Measurements from ENCODE around the gene ARRDC4. TPM values are rescaled to one million over a fixed set of nuclear protein-coding genes. Genes with fewer than 3 reads are reported as not detected.

Gene ARRDC4
- total and polyA plus RNA-seq, 2 of the 4 experiments (the other 2 are of a cell fraction) = 5.3 to 9.1 TPM

DNA sequence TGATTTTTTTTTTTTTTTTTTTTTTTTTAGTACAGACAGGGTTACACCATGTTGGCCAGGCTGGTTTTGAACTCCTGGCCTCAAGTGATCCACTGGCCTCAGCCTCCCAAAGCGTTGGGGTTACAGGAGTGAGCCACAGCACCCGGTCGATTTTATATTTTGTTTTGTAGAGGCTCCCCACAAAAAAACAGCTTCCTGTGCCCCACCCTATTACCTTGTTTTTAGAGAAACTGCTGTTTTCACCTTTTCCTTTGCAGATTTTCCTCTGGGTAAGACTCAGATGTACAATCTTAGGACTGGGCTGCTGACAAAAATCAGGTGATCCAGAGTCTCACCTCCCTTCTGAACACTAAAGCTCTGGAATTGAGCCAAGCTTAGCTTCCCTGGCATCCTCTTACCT is 20.6 kb downstream of the ARRDC4 start:
- no peak overlapping the region for H4K8ac ChIP-seq (ENCODE audit: low read depth in 2 of 2, low read length in 2 of 2)
- no TSS peak for BruUV-seq (replicated peaks)
- H3K14ac ChIP-seq (replicated peaks; ENCODE audit: low read depth, low read length) = no peak overlapping the region
- no peak overlapping the region for H2AFZ ChIP-seq (replicated peaks; ENCODE audit: low read length, poor library complexity)
- H4K20me1 ChIP-seq (ENCODE audit: insufficient read depth, low read length) = no peaks in the 10 kb centered on the region
- H3K4me3 ChIP-seq (ENCODE audit: insufficient read depth, low read depth, low read length) = no peak overlapping the region
- no peaks in the 10 kb centered on the region for H3K79me1 ChIP-seq (ENCODE audit: low read depth in 1 of 2, low read length in 2 of 2)
- TF ChIP-seq MXI1 (IDR thresholded peaks at IDR 0.05; ENCODE audit: borderline replicate concordance, low read depth, low read length) = no peak
- no peak for TF ChIP-seq RFX5 (IDR thresholded peaks at IDR 0.05; ENCODE audit: low read depth, low read length)
- no peak for TF ChIP-seq BHLHE40 (IDR thresholded peaks at IDR 0.05; ENCODE audit: low read depth, low read length)
- no peak for TF ChIP-seq NFE2L2 (IDR thresholded peaks at IDR 0.05; ENCODE audit: low read depth, low read length)
- no peak for TF ChIP-seq CHD1 (IDR thresholded peaks at IDR 0.05; ENCODE audit: low read depth, low read length)
- no peak for TF ChIP-seq SMC3 (IDR thresholded peaks at IDR 0.05; ENCODE audit: low read depth, low read length)
- no peak for TF ChIP-seq POLR2A (IDR thresholded peaks at IDR 0.05; ENCODE audit: low read depth, low read length)
- no peak for TF ChIP-seq RCOR1 (IDR thresholded peaks at IDR 0.05; ENCODE audit: insufficient replicate concordance, low read length)
- TF ChIP-seq, protein P1, sequence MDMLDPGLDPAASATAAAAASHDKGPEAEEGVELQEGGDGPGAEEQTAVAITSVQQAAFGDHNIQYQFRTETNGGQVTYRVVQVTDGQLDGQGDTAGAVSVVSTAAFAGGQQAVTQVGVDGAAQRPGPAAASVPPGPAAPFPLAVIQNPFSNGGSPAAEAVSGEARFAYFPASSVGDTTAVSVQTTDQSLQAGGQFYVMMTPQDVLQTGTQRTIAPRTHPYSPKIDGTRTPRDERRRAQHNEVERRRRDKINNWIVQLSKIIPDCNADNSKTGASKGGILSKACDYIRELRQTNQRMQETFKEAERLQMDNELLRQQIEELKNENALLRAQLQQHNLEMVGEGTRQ (IDR thresholded peaks at IDR 0.05; ENCODE audit: low read depth, low read length) = no peak
- TF ChIP-seq, protein P2, sequence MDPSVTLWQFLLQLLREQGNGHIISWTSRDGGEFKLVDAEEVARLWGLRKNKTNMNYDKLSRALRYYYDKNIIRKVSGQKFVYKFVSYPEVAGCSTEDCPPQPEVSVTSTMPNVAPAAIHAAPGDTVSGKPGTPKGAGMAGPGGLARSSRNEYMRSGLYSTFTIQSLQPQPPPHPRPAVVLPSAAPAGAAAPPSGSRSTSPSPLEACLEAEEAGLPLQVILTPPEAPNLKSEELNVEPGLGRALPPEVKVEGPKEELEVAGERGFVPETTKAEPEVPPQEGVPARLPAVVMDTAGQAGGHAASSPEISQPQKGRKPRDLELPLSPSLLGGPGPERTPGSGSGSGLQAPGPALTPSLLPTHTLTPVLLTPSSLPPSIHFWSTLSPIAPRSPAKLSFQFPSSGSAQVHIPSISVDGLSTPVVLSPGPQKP (IDR thresholded peaks at IDR 0.05; ENCODE audit: borderline replicate concordance, low read depth, low read length) = no peak
- TF ChIP-seq, protein P3, sequence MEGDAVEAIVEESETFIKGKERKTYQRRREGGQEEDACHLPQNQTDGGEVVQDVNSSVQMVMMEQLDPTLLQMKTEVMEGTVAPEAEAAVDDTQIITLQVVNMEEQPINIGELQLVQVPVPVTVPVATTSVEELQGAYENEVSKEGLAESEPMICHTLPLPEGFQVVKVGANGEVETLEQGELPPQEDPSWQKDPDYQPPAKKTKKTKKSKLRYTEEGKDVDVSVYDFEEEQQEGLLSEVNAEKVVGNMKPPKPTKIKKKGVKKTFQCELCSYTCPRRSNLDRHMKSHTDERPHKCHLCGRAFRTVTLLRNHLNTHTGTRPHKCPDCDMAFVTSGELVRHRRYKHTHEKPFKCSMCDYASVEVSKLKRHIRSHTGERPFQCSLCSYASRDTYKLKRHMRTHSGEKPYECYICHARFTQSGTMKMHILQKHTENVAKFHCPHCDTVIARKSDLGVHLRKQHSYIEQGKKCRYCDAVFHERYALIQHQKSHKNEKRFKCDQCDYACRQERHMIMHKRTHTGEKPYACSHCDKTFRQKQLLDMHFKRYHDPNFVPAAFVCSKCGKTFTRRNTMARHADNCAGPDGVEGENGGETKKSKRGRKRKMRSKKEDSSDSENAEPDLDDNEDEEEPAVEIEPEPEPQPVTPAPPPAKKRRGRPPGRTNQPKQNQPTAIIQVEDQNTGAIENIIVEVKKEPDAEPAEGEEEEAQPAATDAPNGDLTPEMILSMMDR (conservative IDR thresholded peaks at IDR 0.05; ENCODE audit: low read depth, low read length) = no peak
- TF ChIP-seq CEBPB (IDR thresholded peaks at IDR 0.05; ENCODE audit: low read depth, low read length) = no peak
- no peak for TF ChIP-seq MAFK (IDR thresholded peaks at IDR 0.05; ENCODE audit: low read depth, low read length)
- no peak for TF ChIP-seq MAZ (IDR thresholded peaks at IDR 0.05; ENCODE audit: borderline replicate concordance, low read depth, low read length)
- TF ChIP-seq RAD21 (IDR thresholded peaks at IDR 0.05; ENCODE audit: low read length) = no peak
- no peak for TF ChIP-seq FOS (IDR thresholded peaks at IDR 0.05; ENCODE audit: low read depth, low read length)
- ChIA-PET CTCF (no interaction called here), POLR2A (ENCODE audit: unreplicated experiment) (no interaction called here)
- ATAC-seq (ENCODE audit: low read depth) (no peak), DNase-seq (no peak)
- no peak overlapping the region for H3K4me2 ChIP-seq (ENCODE audit: low read depth, low read length)
- H4K91ac ChIP-seq (ENCODE audit: insufficient read depth, low read depth, low read length) = no peak overlapping the region
- H3K9ac ChIP-seq (ENCODE audit: low read depth, low read length) = no peak overlapping the region
- H3K4ac ChIP-seq (ENCODE audit: low read depth, low read length) = no peak overlapping the region
- no peak overlapping the region for H2AK5ac ChIP-seq (ENCODE audit: low read depth, low read length)
- H2AK9ac ChIP-seq (replicated peaks; ENCODE audit: low read depth, low read length, poor library complexity) = no peak overlapping the region
- H3K23ac ChIP-seq (ENCODE audit: low read depth, low read length) = no peak overlapping the region
- no peak overlapping the region for H2BK120ac ChIP-seq (ENCODE audit: low read depth, low read length)
- H3K27ac ChIP-seq (ENCODE audit: insufficient read depth, low read length) = no peak overlapping the region
- no peaks in the 10 kb centered on the region for H3K4me1 ChIP-seq (ENCODE audit: control insufficient read depth, insufficient read depth, low read length)
- no peaks in the 10 kb centered on the region for H3K36me3 ChIP-seq (ENCODE audit: control insufficient read depth, insufficient read depth, low read length)
- H2BK20ac ChIP-seq (ENCODE audit: low read depth, low read length) = no peak overlapping the region
- in situ Hi-C loops (cut with MboI; ENCODE audit: low sequenced_read_pairs) = no loop called here
- H3K27me3 ChIP-seq (ENCODE audit: control insufficient read depth, insufficient read depth, low read length) = no peaks in the 10 kb centered on the region
- no peak overlapping the region for H3K18ac ChIP-seq (ENCODE audit: low read depth, low read length)
- dilution Hi-C loops (cut with HindIII; ENCODE audit: low sequenced_read_pairs, unreplicated experiment) = no loop called here
- H2BK15ac ChIP-seq (ENCODE audit: low read depth, low read length) = no peak overlapping the region
- no CpG with 5 or more reads among the region's 3 CpGs for WGBS, 2 experiments (ENCODE audit: extremely low coverage in 2 of 2, insufficient read length in 1 of 2)
- intact Hi-C loops (cut with micrococcal nuclease) = no loop called here
- no peak overlapping the region for H4K5ac ChIP-seq (ENCODE audit: low read depth, low read length)
- H3K9me1 ChIP-seq (ENCODE audit: insufficient read depth, low read length) = no peaks in the 10 kb centered on the region
- H2BK5ac ChIP-seq (ENCODE audit: low read depth, low read length, poor library complexity, severe bottlenecking) = no peak overlapping the region
- no peaks in the 10 kb centered on the region for H3K9me3 ChIP-seq (ENCODE audit: control insufficient read depth, insufficient read depth, low read length)
- H3K56ac ChIP-seq (ENCODE audit: extremely low read depth, insufficient read depth, low read length) = no peak overlapping the region

Data from IMR-90 (cell line).